GM19452 (cell line): ENCODE data around the gene CHFR.
"Not testable (repeated sequence)": the region's sequence is repeated elsewhere in the genome, so short reads cannot be mapped to it uniquely, and the experiment has no call there.

ENCODE experiments used
- ATAC-seq: cut with Tn5 transposase; IDR thresholded peaks from one replicate; pipeline ENCODE4 v1.9.1; 2021; ENCODE audit not compliant: unreplicated experiment

Gene CHFR

DNA sequence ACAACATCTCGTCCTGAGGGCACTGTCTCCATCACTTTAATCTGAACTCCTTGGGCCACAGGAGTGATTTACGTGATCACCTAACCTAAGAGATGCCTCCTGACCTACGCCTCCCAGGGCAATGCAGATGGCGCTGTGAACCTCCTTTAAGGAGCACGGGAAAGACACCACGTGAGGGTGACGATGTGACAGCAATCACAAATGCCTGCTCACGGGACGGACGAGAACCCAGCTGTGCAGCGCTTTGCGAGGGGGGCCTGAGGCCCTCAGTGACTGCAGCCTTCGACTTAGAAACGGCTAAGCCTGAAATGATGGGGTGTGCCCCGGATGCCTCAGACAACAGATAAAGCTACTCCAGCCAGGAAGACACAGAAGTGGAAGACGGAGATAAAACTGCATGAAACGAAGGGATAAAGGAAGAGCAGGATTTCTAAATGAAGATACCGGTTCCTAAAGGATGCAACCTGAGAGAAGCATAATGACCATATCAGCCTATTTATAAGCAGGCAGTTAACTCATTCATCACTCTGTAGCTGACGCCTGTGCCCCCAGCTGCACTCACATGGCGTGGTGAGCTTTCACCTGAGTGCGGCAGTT, 44.9 kb downstream of the CHFR start:
- no peak for ATAC-seq

DNA sequence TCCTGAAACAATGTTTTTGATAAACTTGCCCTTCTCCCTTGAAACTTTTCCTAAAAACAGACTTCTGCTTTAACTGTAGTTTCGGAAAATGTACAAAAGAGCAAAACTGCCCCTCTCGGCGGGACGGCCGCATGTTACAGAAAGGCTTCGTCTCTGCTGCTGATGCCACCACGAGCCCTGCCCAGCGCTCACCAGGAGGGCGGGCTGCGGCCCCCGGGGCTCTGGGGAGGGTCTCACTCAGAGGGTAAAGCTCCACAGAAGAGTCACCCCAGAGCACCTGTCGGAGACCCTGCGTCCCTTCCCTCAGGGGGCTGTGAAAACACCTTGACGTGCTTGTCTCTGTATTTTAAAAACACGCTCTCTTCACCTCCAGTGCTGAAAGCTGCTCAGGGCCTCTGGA, 46.3 kb downstream of the CHFR start:
- ATAC-seq, result no peak

DNA sequence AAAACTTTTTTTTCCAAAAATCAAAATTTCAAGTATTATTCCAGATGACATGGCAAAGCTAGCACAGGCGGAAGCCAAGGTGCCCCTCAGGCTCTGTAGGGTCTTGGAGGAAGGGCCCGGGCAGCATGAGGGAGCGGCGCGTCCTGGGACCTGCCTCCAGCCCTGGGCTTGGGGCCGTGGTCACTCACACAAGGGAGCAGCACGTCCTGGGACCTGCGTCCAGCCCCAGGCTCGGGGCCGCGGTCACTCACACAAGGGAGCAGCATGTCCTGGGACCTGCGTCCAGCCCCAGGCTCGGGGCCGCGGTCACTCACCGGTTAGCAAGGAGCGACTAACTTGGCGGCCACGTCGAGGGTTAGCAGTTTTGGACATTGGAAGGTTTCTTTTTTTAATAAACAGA, 46.9 kb downstream of the CHFR start:
- ATAC-seq, result no peak

DNA sequence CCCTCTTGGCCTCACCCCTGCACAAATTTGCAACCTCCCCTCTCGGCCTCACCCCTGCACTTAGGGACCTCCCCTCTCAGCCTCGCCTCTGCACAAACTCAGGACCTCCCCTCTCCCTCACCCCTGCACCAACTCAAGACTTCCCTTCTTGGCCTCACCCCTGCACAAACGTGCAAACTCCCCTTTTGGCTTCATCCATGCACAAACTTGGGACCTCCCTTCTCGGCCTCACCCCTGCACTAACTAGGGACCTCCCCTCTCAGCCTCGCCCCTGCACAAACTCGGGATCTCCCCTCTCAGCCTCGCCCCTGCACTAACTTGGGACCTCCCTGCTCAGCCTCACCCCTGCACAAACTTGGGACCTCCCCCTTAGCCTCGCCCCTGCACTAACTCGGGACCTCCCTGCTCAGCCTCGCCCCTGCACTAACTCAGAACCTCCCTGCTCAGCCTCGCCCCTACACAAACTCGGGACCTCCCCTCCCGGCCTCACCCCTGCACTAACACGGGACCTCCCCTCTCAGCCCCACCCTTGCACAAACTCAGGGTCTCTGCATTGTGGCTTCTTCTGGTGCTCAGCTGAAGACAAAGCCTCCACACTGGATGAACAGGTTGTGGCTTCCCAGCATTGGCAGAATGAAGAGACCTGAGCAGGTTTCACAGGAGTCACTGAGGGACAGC, 47.7 kb downstream of the CHFR start:
- no peak for ATAC-seq

DNA sequence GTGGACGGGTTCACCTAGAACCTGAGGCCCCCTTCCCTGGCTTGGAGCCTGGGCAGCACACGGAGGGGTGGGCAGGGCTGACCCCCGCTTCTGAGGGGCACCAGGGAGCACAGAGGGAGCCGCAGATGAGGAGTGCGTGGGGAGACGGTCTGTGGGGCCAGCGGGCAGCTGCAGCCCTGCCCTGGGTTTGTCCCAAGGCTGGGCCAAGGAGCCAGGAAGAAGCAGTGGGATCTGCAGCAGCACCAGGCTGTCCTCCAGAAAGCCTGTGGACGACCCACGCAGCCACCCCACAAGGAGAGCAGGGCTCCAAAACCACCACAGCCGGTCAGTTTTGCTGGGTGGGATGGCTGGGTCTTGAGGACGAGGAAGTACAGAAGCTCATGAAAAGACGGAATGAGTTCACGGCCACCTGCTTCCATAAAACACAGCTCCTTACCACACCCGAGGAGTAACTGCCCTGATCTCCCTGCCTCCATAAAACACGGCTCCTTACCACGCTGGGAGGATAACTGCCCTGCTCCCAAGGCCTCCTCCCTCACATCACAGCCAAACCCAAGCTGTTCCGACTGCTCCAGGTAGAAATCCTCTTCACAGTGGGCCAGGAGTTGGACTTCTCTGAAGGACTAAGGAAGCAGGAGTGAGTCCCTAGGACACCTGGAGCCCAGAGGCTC, 48.9 kb downstream of the CHFR start:
- no peak for ATAC-seq

DNA sequence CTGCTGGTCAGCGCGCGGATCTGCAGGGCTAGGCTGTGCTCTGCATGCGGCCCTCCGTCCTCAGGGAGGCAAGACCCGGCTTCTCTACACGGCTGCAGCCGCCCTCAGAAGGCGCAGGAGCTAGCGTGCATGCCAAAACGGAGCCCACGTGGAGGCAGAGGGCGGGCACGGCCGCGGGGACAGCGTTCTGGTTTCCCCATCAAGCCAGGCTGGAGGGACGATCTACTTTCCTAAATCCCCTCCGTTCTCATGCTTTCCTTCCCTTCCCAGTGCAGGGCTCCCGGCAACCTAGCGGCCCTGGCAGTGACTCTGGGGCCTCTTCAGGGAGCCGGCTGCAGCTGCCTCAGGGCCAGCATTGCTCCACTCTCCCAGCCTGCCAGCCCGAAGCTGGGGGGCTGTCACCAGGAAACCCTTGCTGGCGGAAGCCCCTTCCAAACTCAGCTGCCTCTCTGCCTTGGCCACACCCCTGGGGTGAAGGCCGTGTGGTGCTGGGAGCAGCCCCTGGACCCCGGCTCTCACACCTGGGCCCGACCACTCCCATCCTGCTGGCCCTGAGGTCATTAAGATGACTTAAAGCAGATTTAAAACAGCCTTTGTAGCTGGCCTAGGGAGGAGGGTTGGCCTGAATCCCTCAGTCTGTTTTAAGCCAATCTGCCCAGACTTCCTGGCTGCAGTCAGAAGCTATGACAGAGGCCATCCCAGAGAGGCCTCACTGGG, 49.6 kb downstream of the CHFR start:
- no peak for ATAC-seq

DNA sequence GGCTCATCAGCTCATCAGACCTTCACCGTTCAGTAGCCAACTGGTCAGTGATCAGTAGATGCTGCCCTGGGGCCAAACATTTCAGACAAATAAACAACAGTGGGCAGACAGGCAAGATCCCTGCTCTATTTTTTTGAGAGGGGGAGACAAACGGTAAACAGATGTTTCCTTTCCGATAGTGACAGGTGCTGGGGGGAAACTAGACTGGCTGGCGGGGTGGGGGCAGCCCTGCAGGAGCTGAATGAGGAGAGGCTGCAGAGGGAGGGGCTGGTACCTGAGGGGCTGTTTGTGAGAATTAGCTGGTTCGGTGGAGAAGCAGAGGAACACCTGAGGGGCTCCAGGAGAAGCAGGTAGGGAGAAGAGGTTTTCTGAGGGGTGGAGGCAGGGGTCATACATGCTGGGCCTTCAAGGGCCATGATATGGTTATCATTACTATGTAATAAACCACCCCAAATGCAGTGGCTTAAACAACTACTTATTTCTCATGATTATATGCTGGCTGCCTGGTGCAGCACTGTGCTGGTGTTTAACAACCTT, 50.5 kb downstream of the CHFR start:
- ATAC-seq, result no peak

DNA sequence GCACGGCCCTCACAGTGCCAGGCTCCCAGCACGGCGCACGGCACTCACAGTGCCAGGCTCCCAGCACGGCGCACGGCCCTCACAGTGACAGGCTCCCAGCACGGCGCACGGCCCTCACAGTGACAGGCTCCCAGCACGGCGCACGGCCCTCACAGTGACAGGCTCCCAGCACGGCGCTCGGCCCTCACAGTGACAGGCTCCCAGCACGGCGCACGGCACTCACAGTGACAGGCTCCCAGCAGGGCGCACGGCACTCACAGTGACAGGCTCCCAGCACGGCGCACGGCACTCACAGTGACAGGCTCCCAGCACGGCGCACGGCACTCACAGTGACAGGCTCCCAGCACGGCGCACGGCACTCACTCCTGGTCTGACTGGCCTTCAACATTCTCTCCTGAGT, 51.2 kb downstream of the CHFR start:
- not testable (repeated sequence) for ATAC-seq

DNA sequence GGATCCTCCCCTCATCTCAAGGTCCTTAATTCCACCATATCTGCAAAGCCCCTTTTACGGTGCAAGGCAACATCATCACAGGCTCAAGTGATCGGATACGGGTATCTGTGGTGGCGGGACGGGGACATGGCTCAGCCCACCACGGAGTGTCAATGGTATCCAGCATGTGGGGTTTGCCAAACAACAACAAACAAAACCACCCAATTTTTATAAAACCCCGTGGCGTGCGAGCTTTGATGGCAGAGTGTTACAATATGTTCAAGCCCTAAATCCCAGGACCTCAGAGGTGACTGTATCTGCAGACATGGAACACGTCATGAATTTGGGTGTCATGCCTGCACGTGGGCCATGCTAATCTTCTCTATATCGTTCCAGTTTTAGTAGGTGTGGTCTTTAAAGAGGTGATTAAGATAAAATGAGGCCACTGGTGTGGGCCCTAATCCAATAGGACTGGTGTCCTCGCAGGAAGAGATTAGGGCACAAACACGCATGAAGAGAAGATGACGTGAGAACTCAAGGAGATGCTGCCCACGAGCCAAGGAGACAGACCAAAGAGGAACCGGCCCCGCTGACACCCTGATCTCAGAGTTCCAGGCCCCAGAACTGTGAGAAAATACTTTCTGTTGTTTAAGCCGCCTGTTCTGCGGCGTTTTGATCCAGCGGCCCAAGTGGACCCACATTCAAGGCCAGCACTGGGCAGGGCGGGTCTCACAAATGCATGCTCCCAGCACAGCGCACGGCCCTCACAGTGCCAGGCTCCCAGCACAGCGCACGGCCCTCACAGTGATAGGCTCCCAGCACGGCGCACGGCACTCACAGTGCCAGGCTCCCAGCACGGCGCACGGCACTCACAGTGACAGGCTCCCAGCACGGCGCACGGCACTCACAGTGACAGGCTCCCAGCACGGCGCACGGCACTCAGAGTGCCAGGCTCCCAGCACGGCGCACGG, 52.1 kb downstream of the CHFR start:
- no peak for ATAC-seq

DNA sequence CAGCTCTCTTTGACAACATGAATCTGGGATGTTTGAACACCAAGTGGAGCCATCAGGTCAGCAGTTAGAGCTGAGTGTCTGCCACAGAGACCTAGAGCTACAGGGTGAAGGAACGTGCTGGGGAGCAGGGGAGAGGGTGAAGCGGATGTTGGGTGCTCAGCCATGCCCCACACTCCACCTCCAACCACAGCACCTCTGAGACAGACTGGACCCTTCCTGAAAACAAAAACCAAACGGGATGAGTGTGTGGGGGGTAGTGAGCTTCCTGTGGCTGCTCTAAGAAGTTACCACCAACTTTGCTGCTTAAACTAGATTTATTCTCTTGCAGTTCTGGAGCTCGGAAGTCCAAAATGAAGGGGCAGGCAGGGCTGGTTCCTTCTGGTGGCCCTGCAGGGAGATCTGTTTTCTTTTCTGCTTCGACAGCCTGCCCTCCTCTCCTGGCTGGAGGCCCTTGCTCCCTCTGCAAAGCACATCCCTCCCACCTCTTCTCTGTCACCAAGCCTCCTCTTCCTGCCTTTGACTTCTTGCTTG, 53.2 kb downstream of the CHFR start:
- ATAC-seq, result no peak

DNA sequence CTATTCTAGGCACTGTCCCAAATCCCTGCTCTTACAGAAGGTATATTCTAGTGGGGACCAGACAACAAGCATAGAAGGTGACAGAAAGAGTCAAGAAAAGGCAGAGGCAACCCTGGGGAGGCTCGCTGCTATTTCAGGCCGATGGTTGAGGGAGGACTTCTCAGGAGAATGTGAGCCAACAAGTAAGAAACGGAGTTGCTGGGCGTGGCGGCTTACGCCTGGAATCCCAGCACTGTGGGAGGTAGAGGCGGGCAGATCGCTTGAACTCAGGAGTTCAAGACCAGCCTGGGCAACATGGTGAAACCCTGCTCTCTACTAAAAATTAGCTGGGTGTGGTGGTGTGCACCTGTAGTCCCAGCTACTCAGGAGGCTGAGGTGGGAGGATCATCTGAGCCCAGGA, 54.1 kb downstream of the CHFR start:
- ATAC-seq, result no peak

DNA sequence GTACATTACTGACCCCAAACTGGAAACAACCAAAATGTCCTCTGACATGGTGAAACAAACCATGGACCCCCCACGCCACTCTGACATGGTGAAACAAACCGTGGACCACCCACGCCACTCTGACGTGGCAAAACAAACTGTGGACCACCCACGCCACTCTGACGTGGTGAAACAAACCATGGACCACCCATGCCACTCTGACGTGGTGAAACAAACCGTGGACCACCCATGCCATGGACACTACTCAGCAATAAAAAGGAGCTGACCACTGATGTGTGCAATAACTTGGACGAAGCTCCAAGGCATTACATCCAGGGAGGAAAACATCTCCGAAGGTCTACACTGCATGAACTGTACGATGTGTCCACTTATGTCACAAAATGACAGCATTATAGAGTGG, 55.6 kb downstream of the CHFR start:
- no peak for ATAC-seq

DNA sequence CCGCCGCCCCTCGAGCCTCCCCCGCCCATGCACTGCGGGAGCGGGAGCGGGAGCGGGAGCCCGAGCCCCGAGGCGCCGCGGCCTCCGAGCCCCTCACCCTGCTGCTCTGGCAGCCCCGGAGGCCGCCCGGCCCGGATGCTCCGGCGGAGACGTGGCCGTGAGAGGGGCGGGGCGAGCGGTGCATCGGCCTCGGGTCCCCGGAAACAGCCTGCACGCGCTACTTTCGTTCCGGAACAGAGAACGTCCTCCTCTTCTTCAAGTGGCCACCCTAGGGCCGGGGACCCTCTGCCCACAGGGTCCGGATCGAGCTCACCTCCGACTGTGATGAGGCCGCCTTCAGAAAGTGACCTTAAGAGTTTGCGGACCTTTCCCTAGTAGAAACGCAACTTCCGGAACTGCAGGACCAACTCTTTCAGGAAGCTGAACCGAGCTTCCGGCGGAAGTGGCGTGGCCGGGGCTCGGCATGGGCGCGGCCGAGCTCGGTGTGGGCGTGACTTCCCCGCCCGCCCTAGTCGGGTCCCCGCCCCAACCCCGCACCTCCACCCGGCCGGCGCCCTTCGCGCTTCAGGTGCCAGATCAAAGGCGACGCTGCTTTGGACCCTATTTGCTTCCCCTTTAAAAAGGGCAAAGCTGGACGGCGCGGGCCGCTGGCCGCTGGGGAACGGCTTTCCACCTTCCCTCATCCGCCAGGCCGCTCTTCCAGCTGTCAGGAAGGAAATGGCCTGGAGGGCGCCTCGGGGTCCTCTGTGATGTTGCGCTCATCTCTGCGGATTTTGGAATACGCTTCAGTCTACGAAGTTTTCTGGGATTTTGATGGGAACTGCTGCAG, 58.5 kb downstream of the CHFR start, which contains the start of gene GOLGA3:
Gene GOLGA3, minus strand, starts transcription at position 164 of the 829 bp plus-strand sequence. CDS start 6,741 bp downstream, outside the sequence.
- ATAC-seq, result peak; percentile 88

DNA sequence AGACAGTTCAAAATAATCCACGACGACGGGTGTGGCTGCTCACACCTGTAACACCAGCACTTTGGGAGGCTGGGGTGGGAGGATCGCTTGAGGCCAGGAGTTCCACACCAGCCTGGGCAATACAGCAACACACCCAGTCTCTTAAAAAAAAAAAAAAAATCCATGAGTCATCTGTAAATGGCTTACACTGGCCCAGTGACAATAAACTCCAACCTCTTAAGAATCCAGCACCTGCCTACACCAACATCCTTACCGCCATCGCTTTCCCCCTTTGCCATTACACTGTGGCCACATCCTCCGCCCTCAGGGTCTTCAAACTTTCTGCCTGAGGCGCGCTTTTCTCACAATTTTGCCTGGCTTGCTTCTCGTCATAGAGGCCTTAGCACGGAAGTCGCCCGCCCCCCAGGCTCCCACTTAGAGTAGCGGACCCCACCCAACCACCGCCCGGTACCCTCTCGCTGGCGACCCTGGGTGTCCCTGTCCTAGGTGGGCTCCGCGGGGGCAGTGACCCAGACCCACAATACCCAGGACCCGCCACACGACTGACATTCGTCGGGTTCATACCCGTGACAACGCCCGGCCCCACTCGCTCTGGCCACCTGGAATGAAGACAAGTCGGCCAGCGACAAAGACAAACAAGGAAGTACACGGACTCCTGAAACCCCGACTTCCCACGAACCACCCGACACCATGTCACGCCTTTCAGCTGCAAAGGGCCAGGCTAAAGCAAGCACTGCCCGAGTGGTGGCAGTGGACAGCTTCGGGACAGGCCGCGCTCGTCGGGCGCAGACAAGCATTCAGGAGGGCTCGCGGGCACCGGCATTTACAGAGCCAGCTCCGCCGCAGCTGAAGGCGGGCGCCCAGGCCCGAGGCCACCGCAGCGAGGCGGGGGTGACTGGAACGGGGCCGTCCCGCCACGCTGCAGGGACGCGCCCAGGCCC, 59.4 kb downstream of the CHFR start:
- peak; percentile 24 for ATAC-seq

DNA sequence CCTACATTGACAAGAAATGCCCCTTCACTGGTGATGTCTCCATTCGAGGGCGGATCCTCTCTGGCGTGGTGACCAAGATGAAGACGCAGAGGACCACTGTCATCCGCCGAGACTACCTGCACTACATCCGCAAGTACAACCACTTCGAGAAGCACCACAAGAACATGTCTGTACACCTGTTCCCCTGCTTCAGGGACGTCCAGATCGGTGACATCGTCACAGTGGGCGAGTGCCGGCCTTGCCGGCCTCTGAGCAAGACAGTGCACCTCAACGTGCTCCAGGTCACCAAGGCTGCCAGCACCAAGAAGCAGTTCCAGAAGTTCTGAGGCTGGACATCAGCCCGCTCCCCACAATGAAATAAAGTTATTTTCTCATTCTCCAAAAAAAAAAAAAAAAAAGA, 61.5 kb downstream of the CHFR start:
- no peak for ATAC-seq

DNA sequence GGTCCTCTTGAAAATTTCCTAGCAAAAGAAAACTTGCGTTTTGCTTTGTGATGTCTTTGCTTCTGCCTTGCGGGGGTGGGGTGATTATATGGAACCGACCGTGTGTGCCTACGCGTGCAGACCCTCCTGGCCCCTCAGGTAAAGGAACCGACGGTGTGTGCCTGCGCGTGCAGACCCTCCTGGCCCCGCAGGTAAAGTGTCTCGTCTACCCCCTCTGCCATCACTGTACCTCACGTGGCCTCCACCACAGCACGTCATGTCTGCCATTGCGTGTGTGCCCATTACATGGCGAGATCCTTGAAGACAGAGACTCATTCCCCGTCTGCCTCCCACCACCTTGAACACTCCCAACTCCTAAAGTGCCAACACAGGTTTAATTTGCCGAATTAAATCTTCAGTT, 62.3 kb downstream of the CHFR start:
- no peak for ATAC-seq

DNA sequence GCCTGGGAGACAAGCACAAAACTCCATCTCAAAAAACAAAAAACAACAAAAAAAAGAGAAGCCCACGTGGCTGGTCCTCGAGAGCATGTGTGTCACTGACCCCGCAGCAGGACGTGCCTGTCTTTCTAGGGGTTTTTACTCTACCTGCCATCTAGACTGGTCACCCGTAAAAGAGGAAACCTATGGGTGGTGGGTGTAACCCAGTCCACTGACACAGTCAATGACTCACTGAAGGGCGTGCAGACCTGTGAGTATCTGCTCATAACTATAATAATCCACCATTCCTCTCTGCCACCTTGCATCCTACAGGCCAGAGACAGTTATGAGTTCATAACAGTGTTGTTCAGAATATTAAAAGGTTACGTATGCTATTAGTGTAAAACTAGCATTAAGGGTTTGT, 63.4 kb downstream of the CHFR start:
- ATAC-seq, result no peak

DNA sequence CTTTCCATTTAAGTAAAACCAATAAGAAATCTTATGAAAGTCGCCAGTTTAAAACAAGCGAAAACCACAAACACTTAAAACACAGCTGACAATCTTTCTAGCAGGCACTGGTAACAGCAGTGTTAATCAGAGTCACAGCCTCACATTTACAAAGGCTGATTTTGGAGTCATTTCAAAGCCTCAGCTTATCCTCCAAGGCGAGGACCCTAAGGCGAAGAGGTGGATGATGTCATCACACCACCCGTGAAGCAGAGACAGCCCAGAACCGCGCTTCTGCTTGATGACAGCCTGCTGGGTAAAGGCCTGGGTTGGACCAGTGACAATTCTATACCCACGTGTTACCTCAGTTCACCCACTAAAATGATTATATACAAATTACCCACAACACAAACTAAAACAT, 68.8 kb downstream of the CHFR start:
- no peak for ATAC-seq
